ENCODE data around the gene COL18A1. TPM values are rescaled to one million over a fixed set of nuclear protein-coding genes. Genes with fewer than 3 reads are reported as not detected.

Gene COL18A1
- total RNA-seq, 6 experiments from 2014 or later = 39.8 to 93.5 (median 86.8) TPM

DNA sequence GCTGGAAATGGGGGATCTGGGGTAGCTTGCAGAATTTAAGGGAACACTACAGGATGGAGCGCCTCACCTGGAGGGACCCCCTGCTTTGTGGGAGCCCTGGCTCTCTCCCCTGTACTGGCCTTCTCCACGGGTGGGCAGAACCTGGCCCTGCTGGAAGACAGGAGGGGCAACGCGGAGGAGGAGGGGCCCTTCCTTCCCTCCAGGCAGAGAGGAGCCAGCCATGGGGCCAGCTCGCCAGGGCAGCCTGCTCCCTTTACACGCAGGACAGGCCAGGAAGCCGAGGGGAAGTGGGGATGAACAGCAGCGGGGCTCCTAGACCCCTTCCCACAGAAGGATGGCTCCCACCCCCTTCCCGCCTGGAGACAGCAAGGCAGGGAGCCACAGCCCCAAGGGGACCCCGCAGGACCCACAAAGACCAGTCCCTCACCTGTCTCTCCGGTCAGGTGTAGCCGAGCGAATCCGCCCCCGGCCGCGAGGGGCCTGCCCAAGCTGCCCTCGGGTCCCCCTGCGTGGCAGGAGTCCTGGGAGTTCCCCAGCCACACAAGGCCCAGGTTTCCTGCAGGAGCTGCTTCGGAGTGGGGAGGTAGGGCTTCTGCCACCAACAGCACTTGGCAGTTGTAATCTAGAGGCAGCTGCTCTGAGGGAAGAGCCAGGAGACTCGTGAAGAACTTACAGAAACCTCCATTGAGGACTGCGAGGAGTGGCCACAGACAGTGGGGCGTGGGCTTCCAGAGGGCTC lies 138.9 kb downstream of the COL18A1 start:
- no peak for DNase-seq
- Mint-ChIP-seq H3K4me1 (ENCODE audit: low read depth) (no peaks in the 10 kb centered on the region), H3K27me3 (ENCODE audit: insufficient read depth) (peaks cover 3% of the 10 kb centered on the region), H3K27ac (no peak overlapping the region), H3K36me3 (ENCODE audit: low read depth) (no peaks in the 10 kb centered on the region), H3K9me3 (no peaks in the 10 kb centered on the region), H3K4me3 (0 out of 2 replicates have a peak overlapping the region, but pooled peaks have one; percentile 41)
- TF ChIP-seq, protein P1, sequence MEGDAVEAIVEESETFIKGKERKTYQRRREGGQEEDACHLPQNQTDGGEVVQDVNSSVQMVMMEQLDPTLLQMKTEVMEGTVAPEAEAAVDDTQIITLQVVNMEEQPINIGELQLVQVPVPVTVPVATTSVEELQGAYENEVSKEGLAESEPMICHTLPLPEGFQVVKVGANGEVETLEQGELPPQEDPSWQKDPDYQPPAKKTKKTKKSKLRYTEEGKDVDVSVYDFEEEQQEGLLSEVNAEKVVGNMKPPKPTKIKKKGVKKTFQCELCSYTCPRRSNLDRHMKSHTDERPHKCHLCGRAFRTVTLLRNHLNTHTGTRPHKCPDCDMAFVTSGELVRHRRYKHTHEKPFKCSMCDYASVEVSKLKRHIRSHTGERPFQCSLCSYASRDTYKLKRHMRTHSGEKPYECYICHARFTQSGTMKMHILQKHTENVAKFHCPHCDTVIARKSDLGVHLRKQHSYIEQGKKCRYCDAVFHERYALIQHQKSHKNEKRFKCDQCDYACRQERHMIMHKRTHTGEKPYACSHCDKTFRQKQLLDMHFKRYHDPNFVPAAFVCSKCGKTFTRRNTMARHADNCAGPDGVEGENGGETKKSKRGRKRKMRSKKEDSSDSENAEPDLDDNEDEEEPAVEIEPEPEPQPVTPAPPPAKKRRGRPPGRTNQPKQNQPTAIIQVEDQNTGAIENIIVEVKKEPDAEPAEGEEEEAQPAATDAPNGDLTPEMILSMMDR (IDR thresholded peaks at IDR 0.05) = no peak

DNA sequence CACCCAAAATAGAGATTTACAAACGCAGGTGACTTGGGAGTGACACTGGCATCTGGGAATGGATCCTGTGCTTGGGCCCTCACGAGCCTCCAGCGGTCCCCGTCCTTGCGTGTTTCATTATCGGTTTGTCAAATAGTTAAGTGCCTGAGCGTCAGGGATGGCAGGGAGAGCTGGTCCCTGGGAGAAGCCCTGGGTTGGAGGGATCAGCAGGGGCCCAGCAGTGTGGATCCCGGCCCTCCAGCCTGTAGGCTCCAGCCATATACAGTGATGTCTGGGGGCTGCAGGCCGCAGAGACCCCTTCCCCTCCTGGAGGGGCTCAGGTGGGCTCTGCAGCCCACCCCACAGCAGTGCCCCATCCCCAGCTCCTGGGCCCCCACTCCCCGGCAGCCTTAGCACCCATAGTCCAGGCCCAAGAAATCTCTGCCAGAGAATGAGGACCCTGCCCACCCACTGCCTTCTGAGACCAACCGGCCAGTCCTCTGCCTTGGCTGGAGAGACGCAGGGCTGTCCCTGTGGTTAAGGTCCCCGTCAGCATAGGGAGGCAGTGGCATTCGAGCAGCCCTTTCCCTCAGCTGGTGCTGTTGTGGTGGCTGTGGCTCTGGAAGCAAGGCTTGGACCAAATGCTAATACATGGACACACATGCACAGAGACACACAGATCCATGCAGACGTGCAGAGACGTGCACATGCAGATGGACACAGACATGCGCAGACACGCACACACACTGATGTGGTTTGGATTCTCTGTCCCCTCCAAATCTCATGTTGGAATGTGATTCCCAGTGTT lies 139.7 kb downstream of the COL18A1 start:
- Mint-ChIP-seq H3K27ac (no peak overlapping the region), H3K27me3 (ENCODE audit: insufficient read depth) (peaks cover 3% of the 10 kb centered on the region), H3K4me1 (ENCODE audit: low read depth) (no peaks in the 10 kb centered on the region), H3K36me3 (ENCODE audit: low read depth) (no peaks in the 10 kb centered on the region), H3K4me3 (no peak overlapping the region), H3K9me3 (no peaks in the 10 kb centered on the region)
- DNase-seq = no peak
- TF ChIP-seq, protein P1 (IDR thresholded peaks at IDR 0.05) = no peak

DNA sequence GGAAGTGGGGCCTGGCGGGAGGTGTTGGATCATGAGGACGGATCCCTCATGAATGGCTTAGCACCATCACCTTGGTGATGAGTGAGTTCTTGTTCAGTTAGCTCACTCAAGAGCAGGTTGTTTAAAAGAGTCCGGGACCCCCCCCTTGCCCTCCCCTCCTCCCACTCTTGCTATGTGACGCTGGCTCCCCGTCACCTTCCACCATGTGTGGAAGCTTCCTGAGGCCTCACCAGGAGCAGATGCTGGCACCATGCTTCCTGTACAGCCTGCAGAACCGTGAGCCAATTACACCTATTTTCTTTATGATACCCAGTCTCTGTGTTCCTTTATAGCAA lies 140.2 kb downstream of the COL18A1 start:
- Mint-ChIP-seq H3K9me3 (no peaks in the 10 kb centered on the region), H3K4me1 (ENCODE audit: low read depth) (no peaks in the 10 kb centered on the region), H3K27ac (no peak overlapping the region), H3K36me3 (ENCODE audit: low read depth) (no peaks in the 10 kb centered on the region), H3K27me3 (ENCODE audit: insufficient read depth) (peaks cover 3% of the 10 kb centered on the region), H3K4me3 (no peak overlapping the region)
- TF ChIP-seq, protein P1 (IDR thresholded peaks at IDR 0.05) = no peak
- DNase-seq = no peak

DNA sequence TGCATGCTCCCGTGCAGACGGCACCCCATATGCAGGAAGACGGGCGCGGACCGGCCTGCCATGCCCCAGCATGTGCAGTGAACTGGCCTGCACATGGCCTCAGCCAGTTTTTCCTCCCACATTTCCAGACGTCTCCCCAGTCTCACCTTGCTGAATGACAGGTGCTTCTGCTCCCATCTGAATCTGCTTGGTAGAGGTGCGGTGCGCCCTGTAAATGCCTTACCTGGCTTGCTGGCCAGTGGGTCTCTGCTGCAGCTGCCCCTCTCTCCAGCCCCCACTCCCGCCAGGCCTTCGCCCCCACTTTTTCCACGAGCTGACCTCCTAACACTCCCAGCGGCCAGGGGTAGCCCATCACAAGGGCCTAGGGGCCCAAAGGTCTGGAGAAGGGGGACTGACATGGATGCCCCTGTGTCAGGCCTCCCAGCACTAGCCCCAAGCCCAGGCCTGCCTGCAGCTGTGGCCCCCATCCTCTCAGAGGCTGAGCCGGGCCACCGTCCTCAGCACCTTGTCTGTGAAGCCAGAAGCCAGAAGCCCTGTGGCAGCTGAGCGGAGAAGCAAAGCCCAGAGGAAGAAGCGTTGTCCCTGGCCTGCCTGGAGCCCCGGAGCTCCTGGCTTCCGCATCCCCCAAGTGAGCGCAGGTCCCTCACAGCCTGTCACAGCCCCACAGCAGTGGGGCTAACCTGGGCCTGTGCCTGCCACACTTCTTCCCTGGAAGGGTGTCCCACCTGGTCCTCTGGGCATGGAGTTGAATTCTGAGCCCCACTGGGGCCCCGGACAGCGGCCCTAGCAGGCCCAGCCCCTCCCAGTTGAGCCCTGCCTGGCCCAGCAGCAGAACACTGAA lies 140.9 kb downstream of the COL18A1 start:
- DNase-seq = no peak
- H3K27me3 Mint-ChIP-seq (ENCODE audit: insufficient read depth) = peaks cover 4% of the 10 kb centered on the region
- no peaks in the 10 kb centered on the region for H3K36me3 Mint-ChIP-seq (ENCODE audit: low read depth)
- H3K4me3 Mint-ChIP-seq = no peak overlapping the region
- H3K4me1 Mint-ChIP-seq (ENCODE audit: low read depth) = peaks cover under 1% of the 10 kb centered on the region
- no peak overlapping the region for H3K27ac Mint-ChIP-seq
- no peaks in the 10 kb centered on the region for H3K9me3 Mint-ChIP-seq
- TF ChIP-seq, protein P1 (IDR thresholded peaks at IDR 0.05) = no peak

DNA sequence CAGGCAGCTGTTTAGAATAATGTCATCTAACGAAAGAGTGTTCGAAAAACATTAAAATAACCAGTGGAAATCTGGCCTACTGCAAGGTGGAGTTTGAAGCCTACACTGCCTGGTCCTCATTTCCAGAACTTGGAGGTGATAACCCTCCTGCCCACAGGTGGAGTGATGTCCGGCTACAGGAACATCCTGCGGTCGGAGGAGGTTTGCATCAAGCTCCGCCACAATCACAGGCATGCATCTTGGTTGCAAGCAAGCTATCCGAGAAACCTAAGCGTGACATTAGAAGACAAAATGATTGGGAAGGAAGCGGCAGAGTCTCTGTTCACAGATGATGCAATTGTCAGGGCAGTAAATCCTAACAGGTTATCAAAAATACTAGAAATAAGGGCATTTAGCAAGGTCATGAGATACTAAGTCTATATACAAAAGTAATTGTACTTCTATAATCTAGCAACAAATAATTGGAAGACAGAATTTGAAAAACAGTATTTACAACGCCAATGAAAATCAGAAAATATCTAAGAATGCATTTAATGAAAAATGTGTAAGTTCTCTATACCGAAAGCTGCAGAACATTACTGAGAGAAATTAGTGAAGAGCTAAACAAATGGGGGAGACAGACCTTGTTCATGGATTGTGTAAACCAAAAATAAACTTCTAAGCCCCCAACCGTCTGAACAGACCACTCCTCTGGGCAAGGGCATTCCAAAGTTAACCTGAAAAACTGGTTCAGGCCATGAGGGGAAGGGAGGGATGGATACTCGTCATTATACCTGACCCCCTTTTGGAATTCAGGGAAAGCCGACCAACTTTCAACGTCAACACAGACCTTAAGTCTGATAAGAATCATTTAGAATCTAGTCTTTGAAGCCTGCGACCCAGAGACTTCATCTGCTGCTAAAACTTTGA lies 141.9 kb downstream of the COL18A1 start:
- Mint-ChIP-seq H3K27me3 (ENCODE audit: insufficient read depth) (peaks cover 4% of the 10 kb centered on the region), H3K4me3 (no peak overlapping the region), H3K9me3 (no peaks in the 10 kb centered on the region), H3K4me1 (ENCODE audit: low read depth) (peaks cover 11% of the 10 kb centered on the region), H3K36me3 (ENCODE audit: low read depth) (no peaks in the 10 kb centered on the region), H3K27ac (no peak overlapping the region)
- TF ChIP-seq, protein P1 (IDR thresholded peaks at IDR 0.05) = no peak
- DNase-seq = no peak
